Diencephalon (tissue), 1 donor: ENCODE results near the gene ANKRD65. TPM values are rescaled to one million over a fixed set of nuclear protein-coding genes. Genes with fewer than 3 reads are reported as not detected.

Experiments used
- total RNA-seq: library from RNA; depleted of rRNA; stranded (reverse); fragments of >200 nt; gene quantifications from one replicate; pipeline ENCODE4 v1.2.3, GENCODE V29; 2014

Gene ANKRD65
- 1.6 TPM for total RNA-seq

GRCh38 chr1:1421147-1421906, at the start of gene ANKRD65:
Gene ANKRD65 (minus strand): TSS chr1:1421276. CDS start chr1:1421005, 271 bp downstream.

GRCh38 chr1:1449099-1449739, 28.1 kb upstream of the ANKRD65 start, which contains the start of gene ATAD3C:
Gene ATAD3C (plus strand): TSS chr1:1449689. CDS start chr1:1450684, 995 bp downstream.

GRCh38 chr1:1435106-1435903, 14.2 kb upstream of the ANKRD65 start, which contains the start of gene VWA1:
Gene VWA1 (plus strand): TSS chr1:1435690. CDS start chr1:1435749, 59 bp downstream.

GRCh38 chr1:1406821-1407635, 14.0 kb downstream of the ANKRD65 start, which contains the start of gene MRPL20:
Gene MRPL20 (minus strand): TSS chr1:1407293. CDS start chr1:1407217, 76 bp downstream.

GRCh38 chr1:1399187-1399871, 21.7 kb downstream of the ANKRD65 start, which contains the start of gene CCNL2:
Gene CCNL2 (minus strand): TSS chr1:1399335. CDS start chr1:1399306, 29 bp downstream.

GRCh38 chr1:1374929-1375662, 46.0 kb downstream of the ANKRD65 start, which contains the start of gene AURKAIP1:
Gene AURKAIP1 (minus strand): TSS chr1:1375207. CDS start chr1:1374756, 451 bp downstream.

Other genes starting within 250 kb of the ANKRD65 start
- 0.69 TPM for gene TTLL10, start 247.4 kb downstream of the ANKRD65 start, total RNA-seq
- gene TNFRSF18, start 214.7 kb downstream of the ANKRD65 start, total RNA-seq, result not detected
- not detected for gene TNFRSF4, start 207.1 kb downstream of the ANKRD65 start, total RNA-seq
- 30.4 TPM for gene SDF4, start 189.3 kb downstream of the ANKRD65 start, total RNA-seq
- gene B3GALT6, start 189.0 kb downstream of the ANKRD65 start, total RNA-seq, result 22.1 TPM
- gene C1QTNF12, start 174.6 kb downstream of the ANKRD65 start, total RNA-seq, result not detected
- 42.2 TPM for gene UBE2J2, start 147.4 kb downstream of the ANKRD65 start, total RNA-seq
- gene SCNN1D, start 140.8 kb downstream of the ANKRD65 start, total RNA-seq, result 2.5 TPM
- gene ACAP3, start 113.3 kb downstream of the ANKRD65 start, total RNA-seq, result 61.6 TPM
- gene PUSL1, start 112.7 kb downstream of the ANKRD65 start, total RNA-seq, result 15.2 TPM
- gene INTS11, start 96.6 kb downstream of the ANKRD65 start, total RNA-seq, result 37.8 TPM
- 13.8 TPM for gene CPTP, start 96.5 kb downstream of the ANKRD65 start, total RNA-seq
- gene TAS1R3, start 90.0 kb downstream of the ANKRD65 start, total RNA-seq, result 0.23 TPM
- 58.6 TPM for gene DVL1, start 71.9 kb downstream of the ANKRD65 start, total RNA-seq
- gene MXRA8, start 62.7 kb downstream of the ANKRD65 start, total RNA-seq, result 11.5 TPM
- 39.2 TPM for gene AURKAIP1, start 46.1 kb downstream of the ANKRD65 start, total RNA-seq
- gene CCNL2, start 21.9 kb downstream of the ANKRD65 start, total RNA-seq, result 107 TPM
- 65.0 TPM for gene MRPL20, start 14.0 kb downstream of the ANKRD65 start, total RNA-seq
- gene VWA1, start 14.4 kb upstream of the ANKRD65 start, total RNA-seq, result 5.3 TPM
- gene ATAD3C, start 28.4 kb upstream of the ANKRD65 start, total RNA-seq, result not detected
- 9.9 TPM for gene ATAD3B, start 50.5 kb upstream of the ANKRD65 start, total RNA-seq
- 12.9 TPM for gene ATAD3A, start 90.9 kb upstream of the ANKRD65 start, total RNA-seq
- 14.5 TPM for gene TMEM240, start 119.3 kb upstream of the ANKRD65 start, total RNA-seq
- gene SSU72, start 153.6 kb upstream of the ANKRD65 start, total RNA-seq, result 51.7 TPM
- gene FNDC10, start 178.9 kb upstream of the ANKRD65 start, total RNA-seq, result 8.3 TPM
- 48.0 TPM for gene MIB2, start 194.2 kb upstream of the ANKRD65 start, total RNA-seq
- 0.92 TPM for gene MMP23B, start 210.9 kb upstream of the ANKRD65 start, total RNA-seq
- 10.8 TPM for gene CDK11B, start 237.7 kb upstream of the ANKRD65 start, total RNA-seq